ENCODE results near the gene EFHD2. TPM values are rescaled to one million over a fixed set of nuclear protein-coding genes. Genes with fewer than 3 reads are reported as not detected.

Gene EFHD2
- total RNA-seq, 1 experiment from 2014 or later, result 69.7 TPM

- H3K4me2 ChIP-seq (ENCODE audit: low read length), result 0 out of 2 replicates have a peak overlapping the region, but pooled peaks have one; percentile 5
- no peak for ATAC-seq
These were observed 14.5 kb downstream of the EFHD2 start for GRCh38 chr1:15424146-15424667.

More at GRCh38 chr1:15424146-15424667, 14.5 kb downstream of the EFHD2 start:
- DNase-seq (ENCODE audit: low read depth, low spot score), result no peak
- Histone ChIP-seq H3K4me3 (replicated peaks in 1 of 2; ENCODE audit: low read depth in 1 of 2, low read length in 2 of 2) (no peak overlapping the region), H3K9me2 (ENCODE audit: insufficient read depth) (no peaks in the 10 kb centered on the region), H3K4me1 (ENCODE audit: control insufficient read depth in 1 of 2, insufficient read depth in 2 of 2, low read length in 2 of 2) (peaks cover 7 to 57% of the 10 kb centered on the region in 2 experiments; a peak in 3 of 4 replicates), H3K79me2 (ENCODE audit: insufficient read depth, low read length) (peaks cover 55% of the 10 kb centered on the region), H3K9me3 (ENCODE audit: control insufficient read depth in 1 of 2, insufficient read depth in 1 of 2, low read depth in 1 of 2, low read length in 2 of 2) (no peaks in the 10 kb centered on the region), H4K20me1 (ENCODE audit: insufficient read depth) (peaks cover 10% of the 10 kb centered on the region; the same call in 1 of the 2 replicates), H3K27me3 (ENCODE audit: insufficient read depth, low read length) (no peaks in the 10 kb centered on the region), H2AFZ (ENCODE audit: low read depth, low read length, poor library complexity, severe bottlenecking) (no peak overlapping the region), H3K9ac (ENCODE audit: low read length) (no peak overlapping the region), H3K27ac (ENCODE audit: low read depth, low read length) (no peak overlapping the region), H3K36me3 (ENCODE audit: control insufficient read depth in 1 of 2, insufficient read depth in 2 of 2, low read length in 2 of 2) (peaks cover 0 to 13% of the 10 kb centered on the region in 2 experiments; a peak in 1 of 4 replicates)
- RAD21 ChIA-PET (ENCODE audit: low non-redundant PET in 1 of 2, low total read pairs in 2 of 2, uncharacterized antibody in 2 of 2, unreplicated experiment in 2 of 2), result no interaction called here
- POLR2A ChIA-PET, result interaction anchor here (1.8 kb wide), 1 partner anchor 10 kb away, joined by 3 read pairs; no protein-coding TSS in a partner anchor
- intact Hi-C loops (cut with micrococcal nuclease), result no loop called here
- CTCF ChIA-PET, result interaction anchor here (0.7 kb wide), 1 partner anchor 8 kb away, joined by 4 read pairs; no protein-coding TSS in a partner anchor
- TF ChIP-seq CBX3 (IDR thresholded peaks at IDR 0.05; ENCODE audit: low read depth), result no peak
- no peak for TF ChIP-seq ATF3 (IDR thresholded peaks at IDR 0.05)
- TF ChIP-seq CEBPB (IDR thresholded peaks at IDR 0.05; ENCODE audit: low read depth), result no peak
- TF ChIP-seq ZBTB33 (IDR thresholded peaks at IDR 0.05; ENCODE audit: extremely low read depth, insufficient replicate concordance, low read length), result no peak
- TF ChIP-seq ZNF274 (IDR thresholded peaks at IDR 0.05; ENCODE audit: low read depth, low read length), result no peak
- no peak for TF ChIP-seq MAX (IDR thresholded peaks at IDR 0.05)
- no peak for TF ChIP-seq RAD21 (IDR thresholded peaks at IDR 0.05; ENCODE audit: low read depth)
- no peak for TF ChIP-seq CTCF (IDR thresholded peaks at IDR 0.05 in 2 of 3, conservative IDR thresholded peaks at IDR 0.05 in 1 of 3; ENCODE audit: borderline replicate concordance in 1 of 3, insufficient read depth in 1 of 3, low read depth in 2 of 3, low read length in 2 of 3)
- no peak for TF ChIP-seq ELF1 (IDR thresholded peaks at IDR 0.05; ENCODE audit: borderline replicate concordance, low read depth)
- no peak for TF ChIP-seq ZFX (IDR thresholded peaks at IDR 0.05)
- TF ChIP-seq EGR1 (IDR thresholded peaks at IDR 0.05; ENCODE audit: low read depth), result no peak
- TF ChIP-seq SRF (IDR thresholded peaks at IDR 0.05; ENCODE audit: low read depth), result no peak
- TF ChIP-seq YY1 (IDR thresholded peaks at IDR 0.05; ENCODE audit: extremely low read depth, insufficient replicate concordance, low read depth, low read length), result no peak
- TF ChIP-seq EZH2 (IDR thresholded peaks at IDR 0.05), result no peak
- TF ChIP-seq TCF7L2 (IDR thresholded peaks at IDR 0.05; ENCODE audit: borderline replicate concordance, extremely low read depth, insufficient read depth, insufficient read length), result no peak
- no peak for TF ChIP-seq REST (IDR thresholded peaks at IDR 0.05; ENCODE audit: low read depth)
- no peak for TF ChIP-seq EZH2phosphoT487 (IDR thresholded peaks at IDR 0.05; ENCODE audit: borderline replicate concordance)
- TF ChIP-seq POLR2AphosphoS5 (IDR thresholded peaks at IDR 0.05; ENCODE audit: low read depth, low read length), result no peak
- no TSS peak for BruUV-seq (replicated peaks)

All from HCT116 (cell line).